Measurements from ENCODE around the gene RNFT2.

- TF ChIP-seq POLR2AphosphoS5 (IDR thresholded peaks at IDR 0.05; ENCODE audit: low read depth, low read length) (no peak), REST (IDR thresholded peaks at IDR 0.05; ENCODE audit: insufficient read depth in 1 of 2, low read depth in 2 of 2, low read length in 1 of 2) (no peak)
- TF ChIP-seq, protein P1, sequence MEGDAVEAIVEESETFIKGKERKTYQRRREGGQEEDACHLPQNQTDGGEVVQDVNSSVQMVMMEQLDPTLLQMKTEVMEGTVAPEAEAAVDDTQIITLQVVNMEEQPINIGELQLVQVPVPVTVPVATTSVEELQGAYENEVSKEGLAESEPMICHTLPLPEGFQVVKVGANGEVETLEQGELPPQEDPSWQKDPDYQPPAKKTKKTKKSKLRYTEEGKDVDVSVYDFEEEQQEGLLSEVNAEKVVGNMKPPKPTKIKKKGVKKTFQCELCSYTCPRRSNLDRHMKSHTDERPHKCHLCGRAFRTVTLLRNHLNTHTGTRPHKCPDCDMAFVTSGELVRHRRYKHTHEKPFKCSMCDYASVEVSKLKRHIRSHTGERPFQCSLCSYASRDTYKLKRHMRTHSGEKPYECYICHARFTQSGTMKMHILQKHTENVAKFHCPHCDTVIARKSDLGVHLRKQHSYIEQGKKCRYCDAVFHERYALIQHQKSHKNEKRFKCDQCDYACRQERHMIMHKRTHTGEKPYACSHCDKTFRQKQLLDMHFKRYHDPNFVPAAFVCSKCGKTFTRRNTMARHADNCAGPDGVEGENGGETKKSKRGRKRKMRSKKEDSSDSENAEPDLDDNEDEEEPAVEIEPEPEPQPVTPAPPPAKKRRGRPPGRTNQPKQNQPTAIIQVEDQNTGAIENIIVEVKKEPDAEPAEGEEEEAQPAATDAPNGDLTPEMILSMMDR (IDR thresholded peaks at IDR 0.05) = no peak
These were observed 10.2 kb upstream of the RNFT2 start for GRCh38 chr12:116727891-116728290.

All from Panc1 (cell line).